Astrocyte (in vitro differentiated cells and primary cell): ENCODE data around the gene NAV3.

Source experiments
- CTCF ChIP-seq: IDR thresholded peaks from 2 replicates; pipeline ENCODE4 v1.5.1; 2011; ENCODE audit warnings: low read depth, mild to moderate bottlenecking, inconsistent platforms, low read length, moderate library complexity; ENCODE audit not compliant: insufficient read depth
- EZH2 ChIP-seq: IDR thresholded peaks from 2 replicates; pipeline ENCODE4 v1.6.1; 2012; ENCODE audit warnings: mild to moderate bottlenecking, low read length, inconsistent platforms; ENCODE audit not compliant: insufficient read depth

DNA sequence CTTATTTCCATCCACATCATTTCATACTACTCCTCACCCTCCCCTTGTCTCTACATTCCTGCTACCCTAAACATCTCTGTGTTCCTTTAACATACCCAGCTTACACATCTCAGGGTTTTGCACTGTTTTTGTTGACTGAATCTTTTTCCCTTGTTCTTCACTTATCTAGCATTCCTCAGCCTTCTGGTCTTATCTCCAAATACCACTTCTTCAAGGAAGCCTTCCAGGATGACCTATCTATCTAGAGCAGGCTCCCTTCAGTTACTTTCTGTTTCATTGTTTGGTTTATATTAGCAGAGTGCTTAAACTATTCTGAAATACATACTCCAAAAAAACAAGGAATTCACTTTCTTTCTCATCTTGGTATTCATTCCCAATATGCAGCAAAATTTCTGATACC lies 353.1 kb downstream of the NAV3 start:
- TF ChIP-seq CTCF = no peak
- TF ChIP-seq EZH2 = no peak
